NCI-H69 (cell line): ENCODE data around the gene CD247.

Experiments used
- DNase-seq: peaks from one replicate; lab custom pipeline; 2025; lab: John Stamatoyannopoulos, UW

Gene CD247

DNA sequence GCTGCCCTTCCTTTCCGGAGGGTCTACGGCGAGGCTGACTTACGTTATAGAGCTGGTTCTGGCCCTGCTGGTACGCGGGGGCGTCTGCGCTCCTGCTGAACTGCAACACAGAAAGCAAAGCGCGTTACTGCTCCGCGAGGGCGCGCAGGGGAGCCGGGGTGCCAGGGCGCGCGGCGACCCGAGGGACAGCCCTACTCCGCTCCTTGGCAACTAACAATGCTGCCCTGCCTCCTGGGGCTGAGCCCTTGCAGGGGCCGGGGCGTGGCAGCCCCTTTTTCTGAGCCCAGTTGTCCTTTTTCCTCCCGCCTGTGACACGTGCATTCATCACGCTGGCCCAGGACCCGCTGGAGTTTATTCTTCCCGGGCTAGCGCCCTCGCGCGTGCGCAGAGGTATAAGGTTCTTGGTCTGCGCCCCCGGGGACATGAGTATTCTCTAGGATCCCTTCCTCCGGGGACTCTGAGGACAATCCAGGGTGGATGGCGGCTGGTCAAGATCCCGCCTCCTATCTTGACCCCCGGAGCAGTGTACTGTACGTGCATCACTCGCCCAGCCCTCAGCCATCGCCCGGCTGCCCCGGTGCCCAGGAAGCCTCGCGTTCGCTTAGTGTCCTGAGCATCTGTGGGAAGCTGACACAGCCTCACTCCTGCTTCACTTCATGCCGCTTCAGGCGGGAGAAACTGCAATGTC is 78.9 kb downstream of the CD247 start:
- peak; percentile 83 for DNase-seq

DNA sequence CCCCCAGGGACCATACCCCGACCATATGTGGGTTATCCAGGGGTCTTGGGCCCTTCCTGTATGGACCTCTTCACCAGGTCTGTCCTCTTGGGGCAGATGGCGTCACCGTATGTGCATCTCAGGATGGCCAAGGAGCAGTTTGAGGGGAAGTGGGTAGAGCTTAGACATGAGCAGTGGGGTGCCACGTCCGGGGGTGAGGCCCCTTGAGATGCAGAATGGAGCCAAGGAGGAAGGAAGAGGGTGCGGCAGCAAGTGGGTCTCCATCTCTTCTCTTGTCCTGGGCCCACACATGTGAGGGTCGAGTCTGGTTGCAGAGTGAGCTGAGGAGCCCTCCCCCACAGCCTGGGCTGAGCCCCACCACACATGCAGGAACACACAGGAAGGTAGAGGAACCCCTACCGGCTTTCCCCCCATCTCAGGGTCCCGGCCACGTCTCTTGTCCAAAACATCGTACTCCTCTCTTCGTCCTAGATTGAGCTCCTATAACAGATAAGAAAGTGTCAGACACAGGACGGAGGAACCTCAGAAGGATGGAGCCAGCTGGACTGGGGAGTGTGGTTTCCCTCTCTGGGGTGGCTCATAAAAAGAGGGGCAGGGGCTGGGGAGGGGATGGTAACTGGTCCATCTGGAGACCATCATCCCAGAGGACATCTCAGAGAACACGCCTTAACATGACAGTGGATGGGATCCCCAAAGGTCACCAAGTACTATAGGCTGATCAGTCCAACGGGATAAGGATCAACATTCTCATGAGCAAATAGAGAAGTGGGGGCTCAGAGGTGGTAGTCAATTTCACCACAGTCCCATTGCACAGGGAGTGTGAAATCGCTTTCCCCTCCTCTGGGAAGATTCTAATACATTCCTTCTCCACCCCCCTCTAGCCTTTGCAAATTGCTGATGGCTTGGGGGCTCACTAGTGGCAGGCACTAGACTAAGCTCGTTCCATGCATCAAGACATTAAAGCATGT is 79.9 kb downstream of the CD247 start:
- DNase-seq = peak; percentile 32

DNA sequence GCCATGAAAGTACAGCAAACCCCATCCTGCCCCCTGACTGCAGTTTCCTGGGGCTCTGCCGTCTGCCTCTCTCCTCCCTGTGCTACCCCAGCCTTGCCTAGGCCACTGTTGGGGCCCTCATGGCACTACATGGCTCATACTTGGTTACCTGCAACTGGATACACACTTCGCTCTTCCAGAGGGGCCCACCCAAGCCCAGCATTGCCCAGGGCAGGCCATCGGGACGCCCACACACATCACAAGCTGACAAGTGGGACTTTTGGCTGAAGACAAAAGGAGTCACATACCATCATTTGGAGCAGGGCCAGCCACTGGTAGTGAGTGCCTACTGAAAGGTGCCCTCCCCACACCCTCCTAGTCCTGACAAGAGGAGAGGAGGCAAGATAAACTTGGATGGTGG is 82.8 kb downstream of the CD247 start:
- no peak for DNase-seq

DNA sequence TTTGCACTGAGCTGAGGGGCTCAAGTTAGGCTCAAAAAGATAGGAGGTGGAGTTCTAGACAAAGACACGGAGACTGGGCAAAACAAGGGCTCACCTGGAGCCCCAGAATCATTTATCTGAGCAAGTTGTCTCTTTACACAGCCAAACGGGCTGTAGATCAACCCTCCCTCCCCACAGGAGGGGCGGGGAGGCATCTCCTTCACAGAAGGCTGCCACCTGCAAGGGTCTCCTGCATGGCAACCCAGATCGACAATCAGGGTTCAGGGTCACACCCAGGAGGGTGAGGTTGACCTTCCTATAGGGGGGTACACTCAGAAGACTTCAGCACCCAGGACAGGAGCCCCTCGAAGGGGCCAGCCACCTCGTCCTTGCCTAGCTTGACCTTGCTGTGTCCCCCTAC is 84.0 kb downstream of the CD247 start:
- no peak for DNase-seq

DNA sequence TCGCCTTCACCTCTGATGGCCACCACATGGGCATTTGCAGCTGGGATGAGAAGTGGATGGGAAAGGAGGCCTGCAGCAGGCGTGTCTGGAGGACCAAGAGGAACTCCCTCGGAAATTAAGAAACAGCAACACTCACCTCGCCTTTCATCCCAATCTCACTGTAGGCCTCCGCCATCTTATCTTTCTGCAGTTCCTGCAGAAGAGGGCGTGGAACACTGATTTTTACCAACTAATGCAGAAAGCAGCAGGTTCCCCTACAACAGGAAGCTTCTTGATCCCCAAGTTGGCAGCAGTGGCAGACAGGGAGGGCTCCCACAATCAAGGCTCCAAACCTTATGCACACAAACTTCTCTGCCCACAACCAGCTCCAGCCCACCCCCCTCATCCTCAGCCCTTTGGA is 84.4 kb downstream of the CD247 start:
- no peak for DNase-seq

DNA sequence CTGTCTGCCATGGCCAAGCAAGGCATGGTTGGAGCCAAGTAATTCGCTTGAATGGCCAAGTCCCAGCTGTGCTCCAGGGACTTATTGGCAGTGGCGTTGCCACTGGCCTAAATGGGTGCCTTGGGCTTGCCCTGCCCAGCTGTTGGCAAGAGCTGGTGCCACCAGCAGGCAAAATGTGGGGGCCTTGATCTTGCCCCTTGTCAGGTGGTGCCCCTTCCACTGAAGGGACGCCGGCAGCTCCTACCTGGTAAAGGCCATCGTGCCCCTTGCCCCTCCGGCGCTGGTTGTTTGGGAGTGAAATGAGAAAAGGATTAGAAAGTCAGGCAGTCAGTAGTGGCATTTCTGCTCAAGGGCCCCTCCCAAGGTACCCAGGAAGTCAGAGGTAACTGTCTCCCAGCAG is 85.5 kb downstream of the CD247 start:
- DNase-seq = no peak

DNA sequence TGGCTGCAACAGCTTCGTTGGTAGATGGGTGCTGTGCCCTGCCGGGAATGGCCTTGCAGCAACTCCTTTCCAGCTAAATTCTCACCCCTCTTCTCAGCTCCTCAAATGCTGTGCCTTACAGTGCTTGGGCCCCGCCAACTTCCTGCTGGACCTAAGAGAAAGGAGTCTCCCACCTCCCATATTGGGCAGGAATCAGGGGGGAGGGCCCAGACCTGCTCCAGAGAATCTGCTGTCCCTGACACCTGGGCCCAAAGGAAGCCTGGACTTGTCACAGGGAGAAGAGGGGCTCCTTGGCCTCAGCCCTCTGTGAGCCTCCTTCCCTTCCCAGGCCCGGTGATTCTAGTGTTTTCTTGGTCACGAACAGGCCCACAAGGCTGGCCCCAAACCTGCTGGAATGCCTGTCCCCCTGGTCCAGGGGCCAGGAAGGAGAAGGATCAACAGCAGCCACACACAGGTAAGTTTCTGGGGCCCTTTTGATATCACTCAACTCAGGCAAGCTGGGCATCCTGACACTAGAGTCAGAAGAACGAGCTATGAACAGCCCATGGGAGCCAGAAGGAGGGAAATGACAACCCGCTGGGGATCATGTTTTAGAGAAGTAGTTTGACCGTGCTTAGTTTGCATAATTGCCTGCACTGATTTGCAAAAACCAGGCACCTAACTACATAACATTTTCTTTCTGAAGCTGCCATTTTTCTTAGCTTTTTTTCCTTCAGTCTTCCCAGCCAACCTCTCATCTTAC is 86.2 kb downstream of the CD247 start:
- no peak for DNase-seq

DNA sequence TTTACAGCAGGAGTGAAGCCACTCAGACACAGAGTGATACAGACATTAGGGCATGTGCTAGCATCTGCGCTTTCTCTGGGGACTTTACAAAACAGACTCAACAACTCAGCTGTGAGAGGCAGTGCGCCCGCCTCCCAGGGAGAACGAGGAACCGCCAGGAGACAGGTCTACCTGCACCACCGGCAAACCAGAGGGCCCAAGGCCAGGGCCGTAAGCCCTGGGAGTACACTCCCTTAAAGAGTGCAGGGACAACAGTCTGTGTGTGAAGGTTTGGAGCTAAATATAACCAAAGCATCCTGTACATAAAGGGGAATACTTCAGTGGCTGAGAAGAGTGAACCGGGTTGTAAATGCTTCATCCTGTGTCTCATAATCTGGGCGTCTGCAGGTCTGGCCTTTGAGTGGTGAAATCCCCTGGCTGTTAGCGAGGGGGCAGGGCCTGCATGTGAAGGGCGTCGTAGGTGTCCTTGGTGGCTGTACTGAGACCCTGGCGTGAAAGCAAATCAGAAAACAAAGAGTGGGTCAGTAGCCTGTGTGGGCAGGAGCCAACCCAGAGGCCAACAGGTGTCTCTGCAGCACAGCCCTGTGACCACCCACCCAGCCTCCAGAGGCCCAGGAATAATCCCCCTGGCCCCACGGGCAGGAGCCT is 86.9 kb downstream of the CD247 start:
- DNase-seq = no peak

DNA sequence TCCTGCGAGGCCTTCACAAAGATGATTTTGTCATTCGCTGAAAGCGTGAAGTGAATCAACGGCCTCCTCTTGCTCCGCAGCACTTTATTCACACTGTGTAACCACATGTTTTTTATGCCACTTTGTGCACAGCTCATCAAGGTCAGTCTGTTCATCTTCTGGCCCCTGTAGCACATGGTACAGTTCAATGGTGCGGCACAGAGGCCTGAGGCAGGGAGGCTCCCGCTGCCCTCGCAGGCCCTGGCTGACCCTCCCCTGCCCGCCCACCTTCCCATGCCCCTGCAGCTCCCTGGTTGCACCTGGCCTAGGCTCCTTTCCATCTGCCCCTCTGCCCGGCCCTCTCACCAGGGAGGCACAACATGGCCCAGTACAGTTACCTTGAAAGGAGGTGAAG is 87.5 kb downstream of the CD247 start:
- DNase-seq = no peak

DNA sequence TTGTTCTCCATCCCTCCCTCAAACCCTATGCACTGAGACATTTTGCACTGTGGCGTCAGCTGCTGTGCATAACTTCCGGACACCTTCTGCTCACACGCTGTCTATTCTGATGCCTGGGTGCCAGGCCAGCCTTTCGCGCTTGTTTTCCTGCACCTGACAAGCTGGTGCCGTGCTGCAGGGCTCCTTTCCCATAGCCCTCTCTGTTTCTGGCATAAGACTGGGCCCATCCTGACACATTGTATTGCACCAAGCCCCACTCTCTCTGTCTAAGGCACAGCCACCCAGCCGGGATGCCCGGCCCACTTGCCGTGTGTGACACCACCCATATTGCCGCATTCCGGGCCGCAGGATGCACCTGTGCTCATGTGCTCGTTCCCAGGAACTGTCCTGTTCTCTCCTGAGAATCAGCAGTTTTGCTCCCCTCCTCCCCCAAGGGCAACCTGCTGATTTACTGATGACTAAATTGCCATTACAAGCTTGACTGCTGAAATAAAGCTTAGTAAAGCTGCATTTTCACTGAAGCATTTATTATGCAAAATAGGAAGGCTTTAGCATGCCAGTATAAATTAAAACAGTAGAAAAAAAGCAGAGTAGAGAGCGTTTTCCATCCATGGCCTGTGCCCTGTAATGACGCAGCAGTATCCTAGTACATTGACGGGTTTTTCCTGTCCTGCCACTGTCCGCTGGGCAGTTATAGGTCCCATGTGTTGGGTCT is 88.0 kb downstream of the CD247 start:
- DNase-seq = no peak

DNA sequence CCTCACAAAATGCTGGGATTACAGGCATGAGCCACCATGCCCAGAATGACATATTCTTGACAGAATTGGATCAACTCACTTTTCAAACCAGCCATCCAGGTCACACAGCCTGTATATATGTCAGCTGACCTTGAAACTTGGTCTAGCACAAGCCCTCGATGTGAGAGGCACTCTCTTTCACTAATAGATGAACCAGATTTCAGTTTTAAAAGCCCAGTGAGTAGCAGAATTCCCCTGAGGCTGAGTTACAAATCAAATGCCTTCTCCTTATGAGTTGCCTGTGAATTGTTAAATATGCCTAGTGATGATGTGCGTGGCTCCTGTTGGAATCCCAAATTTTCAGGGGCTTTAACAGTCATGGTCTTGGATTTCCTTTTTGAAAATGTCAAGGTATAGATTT is 88.7 kb downstream of the CD247 start:
- no peak for DNase-seq

DNA sequence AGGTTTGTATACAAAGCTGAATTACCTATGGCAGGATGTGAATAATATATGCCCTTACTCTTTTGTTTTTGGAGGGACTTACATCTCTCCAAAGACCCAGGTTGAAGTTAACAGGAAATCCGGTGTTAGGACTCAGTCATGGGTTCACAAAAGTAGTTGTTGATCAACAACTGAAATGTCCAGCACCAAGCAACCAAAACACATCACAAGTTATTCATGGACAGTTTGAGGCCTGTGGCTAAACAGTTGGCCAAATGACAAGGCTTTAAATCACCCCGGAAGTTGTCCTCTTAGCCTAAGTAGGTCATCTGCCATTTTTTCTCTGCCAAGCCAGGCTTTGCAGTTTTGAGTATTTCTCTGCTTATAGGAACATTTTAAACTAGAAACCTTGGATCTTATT is 89.9 kb downstream of the CD247 start:
- DNase-seq = no peak

DNA sequence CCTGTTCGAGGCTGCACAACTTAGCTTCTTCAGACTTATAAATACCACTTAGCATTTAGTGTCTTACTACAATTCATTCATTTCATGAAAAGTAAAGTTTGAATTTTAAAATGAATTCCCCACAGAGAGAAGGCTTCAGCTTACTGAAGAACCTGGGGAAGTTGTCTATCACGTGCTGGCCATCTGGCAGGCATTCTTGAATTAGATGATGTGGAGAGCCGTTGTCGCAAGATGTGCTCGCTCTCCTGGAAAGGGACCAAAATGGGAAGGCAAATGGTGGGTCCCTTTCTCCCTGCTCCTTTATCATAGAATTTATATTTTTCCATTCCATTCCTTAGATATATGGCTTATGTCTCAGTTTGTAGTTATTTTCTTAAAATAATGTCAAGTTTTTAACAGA is 90.5 kb downstream of the CD247 start:
- no peak for DNase-seq

DNA sequence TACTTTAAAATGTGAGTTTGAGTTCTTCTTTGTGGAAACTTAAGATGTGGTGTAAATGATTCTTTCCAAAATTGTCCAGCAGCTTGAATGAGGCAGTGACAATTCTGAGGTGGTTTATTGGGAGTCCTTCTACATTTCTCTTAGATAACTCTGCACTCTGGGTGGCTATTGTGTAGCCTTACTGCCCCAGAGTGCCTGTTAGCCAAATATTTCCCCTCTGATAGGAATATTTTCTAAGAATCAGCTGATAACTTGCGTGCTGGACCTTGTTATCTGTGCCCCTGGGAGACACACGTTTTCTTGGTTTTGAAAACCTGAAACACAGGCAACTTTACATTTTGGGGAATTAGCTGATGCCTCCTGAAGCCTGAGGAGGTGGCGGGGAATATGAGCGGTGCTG is 91.6 kb downstream of the CD247 start:
- no peak for DNase-seq

DNA sequence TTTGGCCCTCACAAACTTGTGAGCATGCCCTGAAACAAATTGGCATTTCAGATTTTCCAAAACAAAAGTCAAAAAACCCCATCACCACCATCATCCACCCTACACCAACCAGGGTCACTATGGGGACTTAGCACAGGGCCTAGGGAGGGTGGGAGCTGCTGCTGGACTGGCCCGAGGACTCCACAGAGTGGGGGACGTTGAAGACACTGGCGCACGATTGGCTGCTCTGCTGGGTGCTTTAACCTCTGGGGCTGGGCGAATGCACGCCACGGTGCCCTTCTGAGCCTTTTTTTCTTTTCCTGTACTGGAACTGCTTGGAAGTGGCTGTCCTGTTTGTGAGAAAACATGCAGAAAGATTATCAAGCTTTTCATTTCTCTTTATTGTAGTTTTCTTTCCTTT is 92.8 kb downstream of the CD247 start:
- no peak for DNase-seq

DNA sequence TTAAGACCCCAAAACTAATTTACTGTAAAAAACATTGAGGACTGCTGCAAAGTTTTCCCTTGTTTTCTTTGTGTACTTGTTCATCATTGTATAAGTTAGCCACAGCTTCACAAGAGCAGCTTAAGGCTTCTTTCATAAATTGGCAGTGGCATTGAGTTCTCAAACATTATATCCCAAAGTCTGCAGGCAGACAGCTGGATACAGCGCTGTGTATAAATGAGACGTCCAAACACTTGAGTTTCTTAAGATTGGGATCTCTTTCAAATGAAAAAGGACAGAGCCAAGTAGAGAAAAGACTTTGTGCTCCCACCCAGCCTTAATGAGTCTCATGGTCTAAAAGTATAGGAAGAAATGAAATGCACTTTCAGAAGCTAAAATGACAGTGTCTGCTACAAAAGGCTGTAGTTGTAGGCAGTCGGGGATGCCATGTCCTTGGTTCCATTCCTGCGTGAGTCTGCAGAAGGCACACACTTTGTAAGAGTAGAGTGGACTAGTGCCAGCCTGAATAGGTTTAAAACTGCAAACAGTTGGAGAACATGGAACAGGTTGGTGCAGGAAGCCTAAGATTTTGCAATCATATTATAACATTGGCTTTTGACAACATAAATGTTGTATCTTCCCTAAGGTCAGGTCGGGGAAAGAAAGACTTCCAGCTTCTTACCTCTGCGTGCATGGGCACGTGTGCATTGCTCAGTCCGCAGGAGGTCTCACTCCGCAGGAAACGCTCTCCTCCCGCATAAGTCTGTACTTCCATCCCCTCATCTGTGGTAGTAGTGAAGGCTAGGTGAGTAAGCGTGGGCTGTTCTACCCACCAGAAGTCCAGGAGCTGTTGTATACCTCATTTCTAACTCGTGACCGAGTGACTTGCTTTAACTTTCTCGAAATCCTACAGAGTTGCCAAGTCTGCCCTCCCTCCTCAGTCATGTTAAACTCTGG is 94.4 kb downstream of the CD247 start:
- no peak for DNase-seq

DNA sequence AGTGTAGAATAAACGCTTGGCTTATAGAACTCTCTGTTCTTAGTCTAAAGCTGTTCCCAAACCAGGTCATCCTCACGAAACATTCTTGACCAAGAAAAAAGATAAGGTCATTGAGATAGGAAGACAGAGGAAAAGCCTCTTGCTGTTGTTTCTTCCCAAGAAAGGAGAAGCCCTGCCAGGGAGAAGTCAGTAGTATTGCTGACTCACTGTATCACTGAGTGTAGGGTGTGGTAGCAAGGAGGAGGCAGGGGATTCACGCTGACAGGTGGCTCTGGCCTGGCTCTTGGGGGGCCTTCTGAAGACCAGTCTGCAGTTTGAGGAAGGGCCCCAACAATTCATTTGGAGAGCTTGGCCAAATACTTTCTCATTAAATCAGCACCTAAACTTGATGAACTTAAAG is 97.8 kb downstream of the CD247 start:
- no peak for DNase-seq

DNA sequence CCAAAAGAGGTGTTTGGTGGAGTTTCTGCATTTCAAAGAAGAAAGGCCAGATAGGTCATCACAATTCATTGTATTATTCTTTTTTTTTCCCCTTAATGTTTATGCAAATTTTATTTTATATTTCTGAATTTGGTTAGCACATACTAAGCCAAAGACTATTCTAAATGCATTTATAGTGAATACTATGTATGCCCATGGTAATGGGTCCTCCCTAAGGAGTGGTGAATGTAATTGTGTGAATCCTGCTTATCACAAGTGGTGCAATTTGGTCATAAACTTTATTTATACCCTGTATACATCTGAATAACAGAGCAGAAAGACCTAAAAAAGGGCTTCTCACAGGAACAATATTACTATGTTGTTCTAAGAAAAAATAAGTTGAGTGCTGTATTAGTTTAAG is 99.1 kb downstream of the CD247 start:
- no peak for DNase-seq

DNA sequence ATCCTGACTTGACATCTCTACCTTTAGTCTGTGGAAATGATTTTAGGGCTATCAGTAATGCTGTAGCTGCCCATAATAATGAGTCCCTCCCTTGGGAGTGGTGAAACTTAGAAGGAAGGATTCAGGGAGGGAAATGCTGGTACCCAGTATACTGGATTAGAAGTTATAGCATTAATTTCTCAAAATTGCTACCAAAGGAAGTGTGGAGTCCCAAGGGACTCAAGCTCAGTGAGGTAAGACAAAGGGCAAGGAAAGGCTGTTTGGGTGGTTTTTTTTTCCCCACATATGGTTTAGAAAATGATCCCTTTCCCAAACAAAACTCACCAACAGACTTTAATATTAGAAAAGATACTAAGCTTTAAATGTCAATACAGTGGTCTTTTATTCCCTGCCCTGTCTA is 99.9 kb downstream of the CD247 start:
- peak; percentile 63 for DNase-seq

DNA sequence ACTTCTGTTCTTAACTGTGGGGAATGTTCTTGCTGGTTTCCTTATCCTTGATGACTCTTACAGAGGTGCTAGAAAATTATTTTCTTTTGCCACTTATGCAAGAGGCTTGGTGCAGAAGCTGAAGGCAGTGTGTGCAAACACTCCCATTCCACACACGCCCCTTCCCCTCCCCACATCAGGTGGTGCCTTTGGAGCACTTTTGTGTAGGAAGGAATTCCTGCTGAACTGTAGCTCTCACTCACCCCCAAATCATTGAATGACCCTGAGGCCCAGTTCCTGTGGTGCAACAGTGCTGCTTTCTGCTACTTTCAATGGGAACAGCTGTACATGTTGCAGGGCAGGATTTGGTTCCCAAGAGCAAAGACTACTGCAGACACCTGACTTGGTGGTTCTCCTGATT is 101.8 kb downstream of the CD247 start:
- peak; percentile 34 for DNase-seq
